NK-92 (cell line): ENCODE data around the gene RIT2.

Experiments
- DNase-seq: peaks from one replicate; lab custom pipeline; 2025; ENCODE audit not compliant: unreplicated experiment; lab: John Stamatoyannopoulos, UW

Gene RIT2

GRCh38 chr18:42706029-42706608 is 409.4 kb downstream of the RIT2 start:
- DNase-seq = no peak
